Nephron progenitor cell (in vitro differentiated cells): ENCODE data around the gene CARS1.

Experiments used
- DNase-seq: peaks from one replicate; pipeline ENCODE4 v3.0.0; 2021
- H3K27ac Mint-ChIP-seq: 2 replicates; pipeline ENCODE4 v1.8.0; 2021; ENCODE audit warnings: mild to moderate bottlenecking, moderate library complexity, mixed read lengths
- H3K27me3 Mint-ChIP-seq: 2 replicates; pipeline ENCODE4 v1.8.0; 2021; ENCODE audit warnings: mild to moderate bottlenecking, low read depth, mixed read lengths; ENCODE audit not compliant: poor library complexity
- H3K36me3 Mint-ChIP-seq: 2 replicates; pipeline ENCODE4 v1.8.0; 2021; ENCODE audit warnings: low read depth, mixed read lengths
- H3K4me1 Mint-ChIP-seq: 2 replicates; pipeline ENCODE4 v1.8.0; 2021; ENCODE audit warnings: mixed read lengths
- H3K4me3 Mint-ChIP-seq: 2 replicates; pipeline ENCODE4 v1.8.0; 2021; ENCODE audit warnings: mild to moderate bottlenecking, moderate library complexity, mixed read lengths
- H3K9me3 Mint-ChIP-seq: 2 replicates; pipeline ENCODE4 v1.8.0; 2021; ENCODE audit warnings: mild to moderate bottlenecking, moderate library complexity, mixed read lengths
- CTCF ChIP-seq: fragments of 200-600 bp; sonication (generic); IDR thresholded peaks from 2 replicates; pipeline ENCODE4 v1.5.0; 2021; ENCODE audit warnings: antibody characterized with exemption

CARS1 gene

GRCh38 chr11:3094223-3094824 is 37.1 kb upstream of the CARS1 start:
- TF ChIP-seq CTCF = no peak
- Mint-ChIP-seq H3K36me3 (peaks cover 32% of the 10 kb centered on the region), H3K9me3 (peaks cover 4% of the 10 kb centered on the region), H3K27me3 (peaks cover 9% of the 10 kb centered on the region), H3K27ac (no peak overlapping the region), H3K4me3 (no peak overlapping the region), H3K4me1 (peaks cover 8% of the 10 kb centered on the region)
- DNase-seq = no peak

- no peak for DNase-seq
- Mint-ChIP-seq H3K36me3 (peaks cover 26% of the 10 kb centered on the region), H3K4me3 (no peak overlapping the region), H3K27me3 (peaks cover 9% of the 10 kb centered on the region), H3K9me3 (peaks cover 4% of the 10 kb centered on the region), H3K27ac (no peak overlapping the region), H3K4me1 (peaks cover 8% of the 10 kb centered on the region)
- TF ChIP-seq CTCF = no peak
These were observed 36.3 kb upstream of the CARS1 start for GRCh38 chr11:3093281-3094191.

- Mint-ChIP-seq H3K36me3 (peaks cover 21% of the 10 kb centered on the region), H3K9me3 (peaks cover 4% of the 10 kb centered on the region), H3K4me1 (peaks cover 8% of the 10 kb centered on the region), H3K27ac (no peak overlapping the region), H3K4me3 (no peak overlapping the region), H3K27me3 (peaks cover 9% of the 10 kb centered on the region)
- DNase-seq = no peak
- TF ChIP-seq CTCF = no peak
These were observed 35.4 kb upstream of the CARS1 start for GRCh38 chr11:3092603-3093141.

GRCh38 chr11:3091846-3092602 is 34.8 kb upstream of the CARS1 start:
- peak; percentile 100 for TF ChIP-seq CTCF
- Mint-ChIP-seq H3K4me3 (no peak overlapping the region), H3K4me1 (peaks cover 8% of the 10 kb centered on the region), H3K27me3 (peaks cover 6% of the 10 kb centered on the region), H3K36me3 (peaks cover 15% of the 10 kb centered on the region), H3K27ac (no peak overlapping the region), H3K9me3 (peaks cover 4% of the 10 kb centered on the region)
- peak; percentile 79 for DNase-seq

- no peak overlapping the region for H3K4me3 Mint-ChIP-seq
- H3K27ac Mint-ChIP-seq = no peak overlapping the region
- TF ChIP-seq CTCF = no peak
- H3K9me3 Mint-ChIP-seq = no peaks in the 10 kb centered on the region
- no peaks in the 10 kb centered on the region for H3K27me3 Mint-ChIP-seq
- peaks cover 8% of the 10 kb centered on the region for H3K4me1 Mint-ChIP-seq
- H3K36me3 Mint-ChIP-seq = peaks cover 8% of the 10 kb centered on the region
- no peak for DNase-seq
These were observed 34.0 kb upstream of the CARS1 start for GRCh38 chr11:3091081-3091845.
